GM21447 (cell line): ENCODE results near the gene ZIC1.

Source experiments
- ATAC-seq: cut with Tn5 transposase; IDR thresholded peaks from one replicate; pipeline ENCODE4 v1.9.1; 2021; ENCODE audit not compliant: unreplicated experiment

ZIC1 gene

DNA sequence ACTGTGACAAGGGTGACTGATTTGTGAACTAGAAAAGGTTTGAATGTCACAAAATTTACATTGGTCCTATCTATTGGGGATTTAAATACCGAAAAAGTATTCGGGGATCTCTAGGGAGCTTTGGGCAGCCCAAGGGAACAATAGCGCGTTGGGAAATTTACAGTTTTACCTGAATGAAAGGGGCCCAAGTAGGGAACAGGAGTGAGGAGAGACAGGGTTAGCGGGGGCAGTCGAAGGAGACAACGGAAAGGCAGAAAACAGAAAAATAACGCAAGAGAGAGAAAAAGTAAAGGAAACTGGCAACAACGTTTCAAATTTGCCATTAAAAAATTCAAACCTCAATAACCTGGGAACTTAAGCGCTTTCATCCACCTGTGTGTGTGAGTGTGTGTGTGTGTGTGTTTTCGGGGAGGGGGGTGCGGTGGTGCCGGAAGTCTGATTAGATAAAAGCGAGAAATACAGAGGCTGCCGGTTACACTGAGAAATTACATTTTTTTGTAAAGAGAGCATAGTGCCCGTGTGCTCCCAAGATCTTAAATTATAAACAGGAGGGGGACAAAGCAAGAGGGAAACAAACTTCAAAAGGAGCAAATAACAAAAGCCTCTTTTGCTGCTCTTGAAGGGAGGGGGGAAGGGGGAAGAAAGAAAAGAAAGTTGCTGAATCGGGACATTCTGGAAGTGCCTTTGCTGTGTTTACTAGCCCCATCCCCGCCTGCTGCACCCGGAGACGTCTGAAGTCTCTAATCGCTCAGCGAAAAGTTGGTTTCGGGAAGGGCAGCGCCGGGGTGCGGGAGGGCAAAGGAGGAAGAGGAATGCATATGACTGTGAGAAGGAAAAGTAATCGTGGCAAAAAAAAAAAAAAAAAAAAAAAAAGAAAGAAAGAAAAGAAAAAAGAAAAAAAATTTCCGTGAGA is 721 bp upstream of the ZIC1 start:
- ATAC-seq: no peak

- ATAC-seq: no peak
Observed at GRCh38 chr3:147410116-147410525, 956 bp downstream of the ZIC1 start.

- no peak for ATAC-seq
Observed at GRCh38 chr3:147410526-147411237, 1.5 kb downstream of the ZIC1 start.

GRCh38 chr3:147411238-147411814 is 2.2 kb downstream of the ZIC1 start:
- ATAC-seq: no peak

- ATAC-seq: no peak
Observed at GRCh38 chr3:147411815-147412241, 2.7 kb downstream of the ZIC1 start.

DNA sequence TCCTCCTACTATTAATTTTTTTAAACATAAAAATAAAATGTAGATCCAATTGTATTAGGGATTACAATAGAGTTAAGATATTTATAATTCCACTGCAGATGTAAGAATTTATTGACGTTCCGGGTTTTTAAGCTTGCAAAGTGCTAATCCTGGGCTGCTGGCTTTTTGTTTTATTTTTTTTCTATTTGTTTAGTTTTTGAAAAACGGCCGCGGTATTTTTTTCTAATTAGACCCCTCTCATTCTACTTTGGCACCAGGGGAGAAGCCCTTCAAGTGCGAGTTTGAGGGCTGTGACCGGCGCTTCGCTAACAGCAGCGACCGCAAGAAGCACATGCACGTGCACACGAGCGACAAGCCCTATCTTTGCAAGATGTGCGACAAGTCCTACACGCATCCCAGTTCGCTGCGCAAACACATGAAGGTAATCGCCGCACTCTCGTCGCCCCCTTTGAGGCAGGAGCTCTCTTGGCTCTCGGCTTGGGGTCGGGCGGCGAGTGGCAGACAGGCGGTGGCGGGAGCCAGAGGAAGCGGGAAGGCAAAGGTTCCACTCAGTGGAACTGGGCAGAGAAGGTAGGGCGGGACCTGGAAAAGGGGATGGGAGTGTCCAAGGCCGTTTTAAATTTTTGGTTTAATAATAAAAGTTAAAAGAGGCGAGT is 3.2 kb downstream of the ZIC1 start:
- ATAC-seq: no peak

DNA sequence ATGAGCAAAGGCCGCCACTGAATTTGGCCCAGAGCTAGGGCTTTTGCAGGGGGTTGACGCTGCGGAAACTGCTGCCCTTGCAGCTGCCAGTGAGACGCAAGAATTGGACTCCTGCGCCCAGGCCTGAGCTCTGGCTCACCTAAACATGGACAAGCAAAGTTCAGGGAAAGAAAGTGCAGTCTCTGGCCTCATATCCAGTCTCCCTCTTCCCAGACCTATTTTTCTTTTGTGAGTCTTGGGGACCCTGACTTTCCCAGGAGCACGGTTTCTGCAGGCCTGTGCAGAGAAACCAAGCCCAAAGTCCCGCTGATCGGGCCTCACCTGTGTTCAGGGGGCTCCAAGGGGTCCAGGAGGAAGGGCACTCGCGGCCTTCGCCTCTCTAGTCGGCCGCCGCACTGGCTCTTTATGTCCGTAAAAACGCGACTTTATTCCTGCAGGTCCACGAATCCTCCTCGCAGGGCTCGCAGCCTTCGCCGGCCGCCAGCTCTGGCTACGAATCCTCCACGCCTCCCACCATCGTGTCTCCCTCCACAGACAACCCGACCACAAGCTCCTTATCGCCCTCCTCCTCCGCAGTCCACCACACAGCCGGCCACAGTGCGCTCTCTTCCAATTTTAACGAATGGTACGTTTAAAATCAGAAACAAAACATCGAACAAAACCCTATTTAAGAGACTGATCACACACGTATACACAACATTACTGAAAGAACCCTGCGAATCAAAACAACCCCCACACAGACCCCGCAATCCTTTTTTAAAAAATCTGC is 3.9 kb downstream of the ZIC1 start:
- ATAC-seq: no peak

GRCh38 chr3:147413686-147414389 is 4.7 kb downstream of the ZIC1 start:
- ATAC-seq: no peak

- ATAC-seq: no peak
Observed at GRCh38 chr3:147414390-147415138, 5.4 kb downstream of the ZIC1 start.

GRCh38 chr3:147415286-147415685 is 6.1 kb downstream of the ZIC1 start:
- no peak for ATAC-seq

GRCh38 chr3:147415874-147416273 is 6.7 kb downstream of the ZIC1 start:
- no peak for ATAC-seq

DNA sequence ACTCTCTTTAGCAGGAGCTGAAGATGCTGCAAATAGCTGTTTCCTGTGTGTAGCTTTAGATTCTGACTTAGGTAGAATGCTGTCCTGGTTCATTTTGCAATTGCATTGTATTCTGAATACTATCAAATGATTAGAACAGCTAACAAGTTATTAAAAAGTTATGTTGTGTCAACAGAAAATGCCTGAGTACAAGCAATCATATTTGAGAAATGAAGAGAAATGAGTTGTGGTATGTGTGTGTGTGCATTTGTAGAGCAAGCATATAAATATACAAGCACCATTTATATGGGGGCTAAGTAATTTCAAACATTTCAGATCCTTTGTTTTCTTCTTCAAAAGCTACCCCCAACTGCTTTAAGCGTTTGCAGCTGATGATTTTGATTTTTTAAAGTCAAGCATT is 7.8 kb downstream of the ZIC1 start:
- no peak for ATAC-seq

DNA sequence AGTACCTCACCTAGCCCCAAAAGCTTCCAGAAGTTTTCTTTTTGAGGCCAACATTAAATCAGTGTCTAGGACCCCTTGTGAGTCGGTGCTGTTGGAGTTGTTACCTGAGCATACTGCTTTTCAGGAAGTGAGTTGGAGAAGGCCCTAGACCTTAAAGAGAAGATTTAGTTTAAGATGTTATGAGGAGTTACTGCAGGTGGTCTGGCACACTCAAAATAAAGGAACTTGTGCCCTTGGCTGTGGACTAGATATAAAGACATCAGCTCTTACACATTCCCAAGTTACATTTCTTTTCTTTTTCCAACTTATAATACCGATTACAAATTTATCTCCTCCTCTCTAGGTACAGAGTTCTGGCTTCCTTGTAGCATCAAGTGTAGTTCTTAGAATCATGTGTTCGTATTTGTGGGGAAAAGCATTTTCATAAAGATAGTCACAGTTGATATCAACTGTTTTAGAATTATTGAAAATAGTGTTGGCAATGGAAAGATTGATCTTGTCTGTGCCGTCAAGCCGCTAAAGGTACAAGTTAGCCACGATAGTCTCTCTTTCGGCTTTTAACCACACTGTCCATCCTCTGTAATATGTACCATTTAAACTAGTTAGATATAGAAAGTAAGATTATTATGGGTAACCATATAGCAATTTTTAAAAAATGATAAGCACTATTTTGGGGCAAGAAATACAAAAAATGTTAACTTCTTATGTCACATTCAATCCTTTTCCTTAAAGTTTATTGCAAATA is 8.6 kb downstream of the ZIC1 start:
- no peak for ATAC-seq

DNA sequence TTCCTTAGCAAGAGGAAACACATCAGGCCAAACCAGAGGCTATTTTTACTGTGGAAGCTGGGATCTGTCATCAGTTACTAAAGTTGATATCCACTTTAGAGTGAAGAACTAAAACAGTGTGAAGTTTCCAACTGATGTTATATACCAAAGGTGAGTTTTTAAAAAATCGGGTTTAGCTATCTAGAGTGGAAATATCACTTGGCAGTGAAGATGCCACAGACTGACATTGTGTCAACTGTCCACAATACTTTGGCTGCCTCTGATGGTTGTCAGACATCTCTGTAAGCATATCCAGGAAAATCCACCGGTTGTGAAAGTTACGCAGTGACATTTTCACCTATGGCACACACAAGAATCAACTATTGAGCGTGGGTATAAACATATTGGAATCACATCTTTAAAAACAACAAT is 9.2 kb downstream of the ZIC1 start:
- no peak for ATAC-seq

DNA sequence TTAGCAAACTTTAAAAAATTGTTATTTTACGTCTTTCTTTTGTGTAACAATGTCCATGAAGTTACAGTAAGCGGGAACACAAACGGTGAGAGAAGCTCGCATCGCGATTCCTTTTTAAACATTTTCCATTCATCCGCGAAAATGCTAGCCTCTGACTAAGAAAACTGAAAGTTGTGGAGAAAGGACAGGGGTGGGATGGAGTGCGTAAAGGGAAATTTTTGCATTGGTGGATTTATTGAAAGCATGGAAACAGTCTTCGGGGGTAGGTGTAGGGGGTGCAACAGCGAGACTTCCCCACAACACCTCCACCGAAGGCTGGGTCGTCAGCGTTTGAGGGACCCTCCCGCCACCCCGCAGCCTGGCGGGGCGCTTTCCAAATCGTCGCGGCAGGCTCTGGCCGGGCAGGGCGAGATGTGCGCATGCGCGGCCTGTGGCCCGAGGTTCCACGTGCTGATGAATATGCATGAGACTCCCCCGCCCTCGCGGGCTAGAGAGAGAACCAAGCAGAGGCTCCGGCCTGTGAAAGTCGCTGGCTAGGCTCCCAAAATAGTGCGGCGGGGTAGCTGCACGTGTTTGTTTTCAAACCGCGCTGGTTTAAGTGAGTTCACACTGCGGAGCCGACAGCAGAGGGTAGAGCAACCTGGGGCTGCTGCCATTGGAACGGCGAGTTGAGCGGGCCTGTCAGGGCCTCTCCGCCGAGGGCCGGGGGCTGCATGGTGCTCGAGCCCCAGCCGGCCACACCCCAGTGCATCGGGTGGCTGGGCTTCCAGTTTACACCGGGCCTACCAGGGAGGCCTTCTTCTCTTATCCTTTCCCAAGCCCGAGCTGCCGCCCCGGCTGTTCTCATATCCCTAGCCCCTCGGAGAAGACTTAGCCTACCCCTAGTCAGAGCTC is 9.9 kb downstream of the ZIC1 start:
- no peak for ATAC-seq

DNA sequence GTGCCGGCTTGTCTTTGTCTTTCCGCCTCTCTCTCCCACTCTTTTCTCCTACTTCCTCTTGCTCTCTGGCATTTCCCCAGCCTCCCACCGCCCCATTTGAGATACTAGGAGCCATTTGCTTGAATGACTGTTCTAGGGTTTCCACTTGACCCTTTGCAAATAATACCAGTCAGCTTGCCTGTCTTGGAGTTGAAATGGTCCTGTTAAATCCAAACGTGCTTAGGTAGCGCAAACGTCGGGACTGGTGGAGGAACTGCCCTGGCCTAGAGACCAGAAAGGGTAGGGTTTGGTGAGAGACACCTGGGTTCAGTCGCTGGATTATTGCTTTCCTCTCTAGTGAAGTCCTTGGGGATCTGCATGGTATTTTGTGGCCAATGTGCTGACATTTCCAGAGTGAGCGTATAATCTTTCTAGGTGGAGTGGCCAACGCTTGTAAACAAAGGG is 10.6 kb downstream of the ZIC1 start:
- no peak for ATAC-seq

- no peak for ATAC-seq
Observed at GRCh38 chr3:147420353-147421183, 11.4 kb downstream of the ZIC1 start.
